ENCODE results near the gene RBMS1.

Gene RBMS1

GRCh38 chr2:160253440-160254188 lies 240.0 kb downstream of the RBMS1 start:
- no peak for DNase-seq (ENCODE audit: low read depth in 2 of 2)

GRCh38 chr2:160252900-160253299 lies 240.7 kb downstream of the RBMS1 start:
- DNase-seq (ENCODE audit: low read depth in 2 of 2), result no peak

GRCh38 chr2:160252278-160252887 lies 241.2 kb downstream of the RBMS1 start:
- no peak for DNase-seq (ENCODE audit: low read depth in 2 of 2)

DNA sequence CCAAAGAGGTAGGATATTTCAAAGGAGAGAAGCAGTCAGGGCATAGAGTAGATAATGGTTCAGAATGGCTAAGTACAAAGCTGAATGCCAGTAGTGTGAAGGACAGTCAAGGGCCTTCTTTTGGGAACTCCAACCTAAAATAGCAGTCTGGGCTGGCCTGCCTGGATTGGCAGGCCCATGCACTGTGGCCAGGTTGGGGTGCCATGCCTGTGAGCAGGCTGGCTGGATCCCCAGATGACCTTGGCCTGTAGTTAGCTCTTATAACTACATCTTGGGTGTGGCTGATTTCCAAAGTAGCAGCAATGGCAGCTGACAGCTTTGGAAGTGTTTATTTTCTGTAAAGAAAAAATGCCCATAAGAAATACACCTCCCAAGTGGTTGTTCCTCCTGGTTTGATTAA lies 242.0 kb downstream of the RBMS1 start:
- no peak for DNase-seq (ENCODE audit: low read depth in 2 of 2)

DNA sequence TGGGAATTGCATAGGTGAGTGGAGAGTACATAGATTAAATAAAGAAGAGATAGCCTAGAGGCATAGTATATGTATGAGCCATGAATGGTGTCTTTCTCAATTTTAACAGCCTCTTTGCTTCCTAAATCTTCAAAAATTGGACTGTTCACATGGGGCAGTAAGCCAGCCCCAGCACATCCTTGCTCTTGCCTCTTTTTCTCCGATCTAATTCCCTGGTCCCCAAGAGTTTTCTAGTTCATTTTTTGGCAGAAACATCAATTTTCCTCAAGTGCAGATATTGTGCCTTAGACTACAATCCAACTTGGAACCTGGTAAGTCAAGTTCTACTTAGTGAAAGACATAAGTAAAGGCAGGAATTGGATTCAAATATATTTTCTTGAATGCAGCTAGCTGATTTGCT lies 243.7 kb downstream of the RBMS1 start:
- no peak for DNase-seq (ENCODE audit: low read depth in 2 of 2)

- no peak for DNase-seq (ENCODE audit: low read depth in 2 of 2)
Measured at GRCh38 chr2:160247296-160248035, 246.1 kb downstream of the RBMS1 start.

DNA sequence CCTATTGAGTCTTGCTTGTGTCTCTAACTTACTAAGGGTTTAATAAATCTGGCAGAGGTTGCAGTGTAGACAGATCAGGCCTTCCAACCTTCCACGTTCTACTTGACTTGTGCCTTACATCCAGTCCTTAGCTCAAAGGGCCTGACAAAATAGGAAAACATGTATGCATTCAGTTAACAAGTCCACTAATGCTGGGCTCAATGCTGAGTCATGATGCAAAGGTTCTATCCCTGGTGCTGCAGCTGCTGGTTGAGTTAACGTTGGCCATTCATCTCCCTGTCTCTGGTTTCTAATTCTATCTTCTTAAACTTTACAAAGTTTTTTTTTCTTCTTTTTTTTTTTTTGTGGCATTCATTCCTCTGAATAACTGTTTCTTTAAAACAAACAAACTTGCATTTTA lies 247.3 kb downstream of the RBMS1 start:
- no peak for DNase-seq (ENCODE audit: low read depth in 2 of 2)

- no peak for DNase-seq (ENCODE audit: low read depth in 2 of 2)
Measured at GRCh38 chr2:160245614-160246155, 247.9 kb downstream of the RBMS1 start.

- DNase-seq (ENCODE audit: low read depth in 2 of 2), result no peak
Measured at GRCh38 chr2:160242893-160243564, 250.6 kb downstream of the RBMS1 start.

GRCh38 chr2:160241251-160242137 lies 252.1 kb downstream of the RBMS1 start:
- DNase-seq (ENCODE audit: low read depth in 2 of 2), result no peak

GRCh38 chr2:160239436-160239835 lies 254.2 kb downstream of the RBMS1 start:
- no peak for DNase-seq (ENCODE audit: low read depth in 2 of 2)

- DNase-seq (ENCODE audit: low read depth in 2 of 2), result no peak
Measured at GRCh38 chr2:160238392-160238791, 255.2 kb downstream of the RBMS1 start.

GRCh38 chr2:160232905-160233475 lies 260.6 kb downstream of the RBMS1 start:
- DNase-seq (ENCODE audit: low read depth in 2 of 2), result no peak

DNA sequence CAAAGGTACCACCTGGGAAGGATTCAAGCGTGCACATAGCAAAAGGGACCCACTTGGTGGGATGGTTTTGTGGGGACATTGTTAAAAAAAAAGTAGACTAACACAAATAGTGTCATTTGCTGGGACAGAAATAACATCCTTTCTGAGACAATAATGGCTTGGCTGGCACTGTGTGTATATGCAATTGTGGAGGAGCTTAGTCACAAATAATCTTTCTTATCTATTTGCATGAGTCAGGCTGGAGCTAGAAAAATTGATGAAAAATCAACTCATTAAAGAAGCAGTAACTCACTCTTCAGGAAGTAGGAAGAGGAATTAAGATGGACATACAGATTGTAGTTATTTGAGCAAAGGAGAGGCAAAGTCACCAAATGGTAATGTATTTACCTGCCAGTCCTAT lies 264.0 kb downstream of the RBMS1 start:
- DNase-seq (ENCODE audit: low read depth in 2 of 2), result no peak

GRCh38 chr2:160228141-160228917 lies 265.3 kb downstream of the RBMS1 start:
- DNase-seq (ENCODE audit: low read depth in 2 of 2), result no peak

GRCh38 chr2:160227293-160227915 lies 266.2 kb downstream of the RBMS1 start:
- no peak for DNase-seq (ENCODE audit: low read depth in 2 of 2)

GRCh38 chr2:160226367-160226766 lies 267.2 kb downstream of the RBMS1 start:
- DNase-seq (ENCODE audit: low read depth in 2 of 2), result no peak

GRCh38 chr2:160225722-160226121 lies 267.9 kb downstream of the RBMS1 start:
- DNase-seq (ENCODE audit: low read depth in 2 of 2), result no peak

DNA sequence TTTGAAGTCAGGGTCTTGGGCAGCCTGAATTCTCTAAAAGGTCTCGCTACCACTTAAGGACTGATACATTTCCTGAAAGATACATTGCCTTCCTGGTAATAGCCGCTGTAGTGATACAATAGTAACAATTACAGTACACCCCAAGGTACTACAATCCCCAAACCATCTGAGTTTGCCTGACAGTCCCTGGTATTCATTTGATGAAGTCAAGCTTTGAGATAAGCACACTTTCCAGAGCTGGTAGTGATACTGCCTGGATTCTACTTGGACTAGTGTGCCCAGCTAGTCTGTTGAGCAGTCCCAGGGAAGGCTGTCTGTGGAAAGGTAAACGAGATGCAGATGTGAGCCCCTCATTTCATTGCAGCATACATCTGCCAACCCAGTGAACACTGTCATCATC lies 269.1 kb downstream of the RBMS1 start:
- no peak for DNase-seq (ENCODE audit: low read depth in 2 of 2)
